Smooth muscle cell (in vitro differentiated cells): ENCODE results near the gene GRIP1. TPM values are rescaled to one million over a fixed set of nuclear protein-coding genes. Genes with fewer than 3 reads are reported as not detected.

Experiments used
- DNase-seq: peaks from one replicate; lab custom pipeline; 2025; ENCODE audit not compliant: unreplicated experiment; lab: John Stamatoyannopoulos, UW
- H2AFZ ChIP-seq: fragments of 200-600 bp; sonication (generic); 2 replicates; pipeline ENCODE4 v1.6.0; 2016; ENCODE audit warnings: antibody characterized with exemption, low read depth, mild to moderate bottlenecking
- H3F3A ChIP-seq: fragments of 200-600 bp; sonication (generic); 2 replicates; pipeline ENCODE4 v1.6.0; 2017; ENCODE audit warnings: antibody characterized with exemption, low read depth
- H3K27ac ChIP-seq: fragments of 200-600 bp; sonication (generic); 2 replicates; pipeline ENCODE4 v1.5.1; 2016; ENCODE audit warnings: low read depth, mild to moderate bottlenecking
- H3K27me3 ChIP-seq: fragments of 200-600 bp; sonication (generic); 2 replicates; pipeline ENCODE4 v1.6.1; 2016; ENCODE audit warnings: low read depth, mild to moderate bottlenecking
- H3K36me3 ChIP-seq: fragments of 200-600 bp; sonication (generic); 2 replicates; pipeline ENCODE4 v1.5.1; 2016; ENCODE audit warnings: low read depth
- H3K4me1 ChIP-seq: fragments of 200-600 bp; sonication (generic); 2 replicates; pipeline ENCODE4 v1.5.1; 2016; ENCODE audit warnings: low read depth
- H3K4me2 ChIP-seq: fragments of 200-600 bp; sonication (generic); 2 replicates; pipeline ENCODE4 v1.6.0; 2016; ENCODE audit warnings: mild to moderate bottlenecking
- H3K4me3 ChIP-seq: fragments of 200-600 bp; sonication (generic); 2 replicates; pipeline ENCODE4 v1.5.1; 2016; ENCODE audit warnings: mild to moderate bottlenecking
- H3K79me2 ChIP-seq: fragments of 200-600 bp; sonication (generic); 2 replicates; pipeline ENCODE4 v1.6.0; 2016; ENCODE audit warnings: low read depth, mild to moderate bottlenecking
- H3K9ac ChIP-seq: fragments of 200-600 bp; sonication (generic); 2 replicates; pipeline ENCODE4 v1.6.0; 2016; ENCODE audit warnings: low read depth
- H3K9me3 ChIP-seq: fragments of 200-600 bp; sonication (generic); replicated peaks from 2 replicates; pipeline ENCODE4 v1.5.1; 2016; ENCODE audit warnings: low read depth
- H4K20me1 ChIP-seq: fragments of 200-600 bp; sonication (generic); 2 replicates; pipeline ENCODE4 v1.6.0; 2016; ENCODE audit warnings: low read depth
- WGBS: methylation state at CpG from one replicate; pipeline ENCODE4 v1.1.7; 2016; ENCODE audit warnings: low lambda C conversion rate; 5-methylcytosine and 5-hydroxymethylcytosine counted together
- polyA plus RNA-seq: library from polyadenylated mRNA; unstranded; fragments of >200 nt; fragmentation: Nextera tagmentation; extraction: Ambion mirVana; gene quantifications from 2 replicates; pipeline ENCODE4 v1.2.1, GENCODE V29; 2016
- total RNA-seq: library from RNA; depleted of rRNA; stranded (reverse); fragments of >200 nt; gene quantifications from 2 replicates; pipeline ENCODE4 v1.2.3, GENCODE V29; 2014
- TF ChIP-seq, protein P1 (sequence below): fragments of 200-600 bp; sonication (generic); IDR thresholded peaks from 2 replicates; pipeline ENCODE4 v1.5.1; 2017; ENCODE audit warnings: borderline replicate concordance, mild to moderate bottlenecking, antibody characterized with exemption; ENCODE audit not compliant: insufficient read depth, poor library complexity, severe bottlenecking

The GRIP1 gene
- total and polyA plus RNA-seq, 2 experiments from 2014 or later: 4.0 to 5.9 TPM

GRCh38 chr12:66692986-66693385 lies 14.1 kb upstream of the GRIP1 start:
- Histone ChIP-seq H3K9me3 (no peaks in the 10 kb centered on the region), H3K79me2 (no peaks in the 10 kb centered on the region), H3K9ac (no peak overlapping the region), H3F3A (no peaks in the 10 kb centered on the region), H3K4me3 (no peak overlapping the region), H3K36me3 (no peaks in the 10 kb centered on the region), H4K20me1 (no peaks in the 10 kb centered on the region), H3K27ac (no peak overlapping the region), H3K27me3 (no peaks in the 10 kb centered on the region), H2AFZ (no peak overlapping the region), H3K4me2 (no peak overlapping the region), H3K4me1 (no peaks in the 10 kb centered on the region)
- no peak for DNase-seq
- TF ChIP-seq, protein P1, sequence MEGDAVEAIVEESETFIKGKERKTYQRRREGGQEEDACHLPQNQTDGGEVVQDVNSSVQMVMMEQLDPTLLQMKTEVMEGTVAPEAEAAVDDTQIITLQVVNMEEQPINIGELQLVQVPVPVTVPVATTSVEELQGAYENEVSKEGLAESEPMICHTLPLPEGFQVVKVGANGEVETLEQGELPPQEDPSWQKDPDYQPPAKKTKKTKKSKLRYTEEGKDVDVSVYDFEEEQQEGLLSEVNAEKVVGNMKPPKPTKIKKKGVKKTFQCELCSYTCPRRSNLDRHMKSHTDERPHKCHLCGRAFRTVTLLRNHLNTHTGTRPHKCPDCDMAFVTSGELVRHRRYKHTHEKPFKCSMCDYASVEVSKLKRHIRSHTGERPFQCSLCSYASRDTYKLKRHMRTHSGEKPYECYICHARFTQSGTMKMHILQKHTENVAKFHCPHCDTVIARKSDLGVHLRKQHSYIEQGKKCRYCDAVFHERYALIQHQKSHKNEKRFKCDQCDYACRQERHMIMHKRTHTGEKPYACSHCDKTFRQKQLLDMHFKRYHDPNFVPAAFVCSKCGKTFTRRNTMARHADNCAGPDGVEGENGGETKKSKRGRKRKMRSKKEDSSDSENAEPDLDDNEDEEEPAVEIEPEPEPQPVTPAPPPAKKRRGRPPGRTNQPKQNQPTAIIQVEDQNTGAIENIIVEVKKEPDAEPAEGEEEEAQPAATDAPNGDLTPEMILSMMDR: no peak
- WGBS: 88% methylated on average over 4 of the region's 4 CpGs

GRCh38 chr12:66692170-66692569 lies 13.3 kb upstream of the GRIP1 start:
- H3F3A ChIP-seq: no peaks in the 10 kb centered on the region
- TF ChIP-seq, protein P1: no peak

GRCh38 chr12:66688846-66689439 lies 10.1 kb upstream of the GRIP1 start:
- no peak overlapping the region for H3K4me2 ChIP-seq
- no peak overlapping the region for H3K9ac ChIP-seq
- H3K79me2 ChIP-seq: no peaks in the 10 kb centered on the region
- H3K36me3 ChIP-seq: no peaks in the 10 kb centered on the region
- WGBS: 63% methylated on average over 8 of the region's 8 CpGs
- no peak overlapping the region for H2AFZ ChIP-seq
- no peaks in the 10 kb centered on the region for H3K9me3 ChIP-seq
- no peak overlapping the region for H3K27ac ChIP-seq
- no peaks in the 10 kb centered on the region for H3F3A ChIP-seq
- no peak overlapping the region for H3K4me3 ChIP-seq
- DNase-seq: no peak
- no peaks in the 10 kb centered on the region for H3K4me1 ChIP-seq
- no peaks in the 10 kb centered on the region for H3K27me3 ChIP-seq
- TF ChIP-seq, protein P1: peak; percentile 52
- H4K20me1 ChIP-seq: no peaks in the 10 kb centered on the region

More at GRCh38 chr12:66692170-66692569, 13.3 kb upstream of the GRIP1 start:
- Histone ChIP-seq H3K27me3 (no peaks in the 10 kb centered on the region), H3K4me2 (no peak overlapping the region), H3K27ac (no peak overlapping the region), H3K4me3 (no peak overlapping the region), H3K9ac (no peak overlapping the region), H3K9me3 (no peaks in the 10 kb centered on the region), H3K79me2 (no peaks in the 10 kb centered on the region), H3K36me3 (no peaks in the 10 kb centered on the region), H4K20me1 (no peaks in the 10 kb centered on the region), H2AFZ (no peak overlapping the region), H3K4me1 (no peaks in the 10 kb centered on the region)
- WGBS: 93% methylated on average over 1 of the region's 1 CpG
- no peak for DNase-seq

GRCh38 chr12:66684222-66684621 lies 5.3 kb upstream of the GRIP1 start:
- no peak overlapping the region for H3K4me3 ChIP-seq
- no peak overlapping the region for H3K27ac ChIP-seq
- peaks cover under 1% of the 10 kb centered on the region for H3K4me1 ChIP-seq
- DNase-seq: no peak
- H3F3A ChIP-seq: no peaks in the 10 kb centered on the region
- 93% methylated on average over 6 of the region's 6 CpGs for WGBS
- no peaks in the 10 kb centered on the region for H3K79me2 ChIP-seq
- H3K4me2 ChIP-seq: no peak overlapping the region
- TF ChIP-seq, protein P1: no peak
- no peak overlapping the region for H3K9ac ChIP-seq
- H3K27me3 ChIP-seq: no peaks in the 10 kb centered on the region
- no peaks in the 10 kb centered on the region for H3K36me3 ChIP-seq
- H2AFZ ChIP-seq: no peak overlapping the region
- H4K20me1 ChIP-seq: no peaks in the 10 kb centered on the region
- no peaks in the 10 kb centered on the region for H3K9me3 ChIP-seq
